Ascending aorta (tissue), 2 donors: ENCODE data around the gene TPGS2. TPM values are rescaled to one million over a fixed set of nuclear protein-coding genes. Genes with fewer than 3 reads are reported as not detected.
A peak's percentile ranks its signal among the peaks of the same experiment; 100 is the strongest.

Experiments used
- DNase-seq, 2 donors: peaks; one replicate each; pipeline ENCODE4 v3.0.0-alpha.2; 2019; ENCODE audit warnings: low spot score in 2 of 2
- H3K27ac ChIP-seq, 2 donors: fragments of 200-600 bp; sonication (generic); one replicate each; pipeline ENCODE4 v1.5.1; 2016 to 2017; ENCODE audit warnings: mild to moderate bottlenecking in 1 of 2
- H3K27me3 ChIP-seq: fragments of 200-600 bp; sonication (generic); one replicate; pipeline ENCODE4 v1.5.1; 2017
- H3K36me3 ChIP-seq, 2 donors: fragments of 200-600 bp; sonication (generic); one replicate each; pipeline ENCODE4 v1.5.1; 2016
- H3K4me1 ChIP-seq, 2 donors: fragments of 200-600 bp; sonication (generic); one replicate each; pipeline ENCODE4 v1.5.1; 2016 to 2017; ENCODE audit warnings: mild to moderate bottlenecking in 1 of 2
- H3K4me3 ChIP-seq, 2 donors: fragments of 200-600 bp; sonication (generic); one replicate each; pipeline ENCODE4 v1.5.1; 2016 to 2017; ENCODE audit warnings: mild to moderate bottlenecking in 1 of 2
- H3K9me3 ChIP-seq, 2 donors: fragments of 200-600 bp; sonication (generic); one replicate each; pipeline ENCODE4 v1.5.1; 2016
- CTCF ChIP-seq, 3 experiments: fragments of 200-600 bp in 2 of 3; fragments of 450-650 bp in 1 of 3; sonication (generic) in 2 of 3; IDR thresholded peaks; one replicate each; pipeline ENCODE4 v1.5.1; 2016 to 2019; ENCODE audit warnings: antibody characterized with exemption in 3 of 3, mild to moderate bottlenecking in 1 of 3, moderate library complexity in 1 of 3
- intact Hi-C: fragments of 100-400 bp; cut with DNase I; formaldehyde crosslinking; loops from one replicate; pipeline ENCODE4 v1.15.1; 2023
- total RNA-seq: library from RNA; depleted of rRNA; stranded (reverse); fragments of >200 nt; gene quantifications from one replicate; pipeline ENCODE4 v1.1.0, GENCODE V29; 2016

TPGS2 gene
- total RNA-seq, 1 donor from 2014 or later: 165 TPM

DNA sequence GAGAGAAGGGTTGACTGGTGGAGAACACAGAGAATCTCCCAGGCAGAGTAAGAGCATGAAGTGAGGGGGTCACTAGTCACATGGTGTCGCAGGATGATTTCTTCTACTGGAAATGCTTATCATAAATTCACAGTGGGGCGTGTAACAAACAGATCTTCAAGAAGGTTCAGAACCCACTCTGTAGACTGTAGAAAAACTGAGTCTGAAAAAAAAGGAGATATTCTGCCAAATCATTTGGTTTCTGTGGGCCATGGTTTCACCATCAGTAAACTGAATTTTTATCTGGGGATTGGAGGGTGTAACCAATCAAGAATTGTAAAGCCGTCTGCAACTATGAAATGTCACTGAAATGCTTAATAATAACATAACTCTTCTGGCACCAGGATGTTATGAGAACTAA is 15.0 kb downstream of the TPGS2 start:
- no peak for TF ChIP-seq CTCF (IDR thresholded peaks at IDR 0.05)
- no peak overlapping the region for H3K27ac ChIP-seq
- peaks cover 0 to 4% of the 10 kb centered on the region in 2 donors for H3K4me1 ChIP-seq
- intact Hi-C loops: no loop called here
- no peaks in the 10 kb centered on the region for H3K27me3 ChIP-seq
- no peaks in the 10 kb centered on the region for H3K9me3 ChIP-seq
- peaks cover 12 to 30% of the 10 kb centered on the region in 2 donors for H3K36me3 ChIP-seq
- DNase-seq: no peak
- H3K4me3 ChIP-seq: no peak overlapping the region

- Histone ChIP-seq H3K27ac (no peak overlapping the region), H3K36me3 (peaks cover 8 to 27% of the 10 kb centered on the region in 2 donors), H3K4me3 (no peak overlapping the region), H3K9me3 (no peaks in the 10 kb centered on the region), H3K4me1 (peaks cover 0 to 4% of the 10 kb centered on the region in 2 donors), H3K27me3 (no peaks in the 10 kb centered on the region)
- no peak for DNase-seq
- intact Hi-C loops: no loop called here
- TF ChIP-seq CTCF (IDR thresholded peaks at IDR 0.05): no peak
Measured at GRCh38 chr18:36813101-36813775, 15.6 kb downstream of the TPGS2 start.

GRCh38 chr18:36812678-36813077 is 16.1 kb downstream of the TPGS2 start:
- no peaks in the 10 kb centered on the region for H3K9me3 ChIP-seq
- no peak for TF ChIP-seq CTCF (IDR thresholded peaks at IDR 0.05)
- no peak for DNase-seq
- peaks cover 0 to 4% of the 10 kb centered on the region in 2 donors for H3K4me1 ChIP-seq
- intact Hi-C loops: no loop called here
- no peak overlapping the region for H3K27ac ChIP-seq
- H3K27me3 ChIP-seq: no peaks in the 10 kb centered on the region
- no peak overlapping the region for H3K4me3 ChIP-seq
- peaks cover 8 to 21% of the 10 kb centered on the region in 2 donors for H3K36me3 ChIP-seq

GRCh38 chr18:36811955-36812354 is 16.8 kb downstream of the TPGS2 start:
- Histone ChIP-seq H3K4me1 (peaks cover 0 to 4% of the 10 kb centered on the region in 2 donors), H3K36me3 (peaks cover 11 to 16% of the 10 kb centered on the region in 2 donors), H3K27me3 (no peaks in the 10 kb centered on the region), H3K4me3 (no peak overlapping the region), H3K27ac (peak overlapping the region in 1 of 2 donors; percentile 9), H3K9me3 (no peaks in the 10 kb centered on the region)
- DNase-seq: no peak
- intact Hi-C loops: no loop called here
- no peak for TF ChIP-seq CTCF (IDR thresholded peaks at IDR 0.05)

DNA sequence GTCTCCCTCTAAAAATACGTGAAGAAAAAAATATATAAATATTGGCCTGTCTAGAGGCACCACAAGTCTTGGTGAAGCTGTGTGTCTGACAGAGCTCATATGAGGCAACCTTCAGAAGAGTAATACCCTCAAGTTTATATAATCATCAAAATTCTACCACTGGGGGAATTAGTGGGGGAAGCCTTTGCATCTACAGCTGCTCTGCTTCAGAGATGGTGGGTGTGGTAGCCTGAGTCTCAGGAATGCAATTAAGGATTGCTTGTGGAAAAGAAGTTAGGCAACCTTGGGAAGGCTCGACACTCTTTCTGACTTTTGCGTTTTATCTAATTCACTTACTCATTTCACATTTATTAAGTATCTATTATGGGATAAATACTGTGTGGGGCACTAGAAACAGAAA is 17.4 kb downstream of the TPGS2 start:
- Histone ChIP-seq H3K4me3 (no peak overlapping the region), H3K4me1 (peaks cover 0 to 4% of the 10 kb centered on the region in 2 donors), H3K9me3 (no peaks in the 10 kb centered on the region), H3K36me3 (peaks cover 10 to 12% of the 10 kb centered on the region in 2 donors), H3K27me3 (no peaks in the 10 kb centered on the region), H3K27ac (no peak overlapping the region)
- no peak for DNase-seq
- intact Hi-C loops: no loop called here
- no peak for TF ChIP-seq CTCF (IDR thresholded peaks at IDR 0.05)
